B cell (primary cell): ENCODE results near the gene SEMA4D. TPM values are rescaled to one million over a fixed set of nuclear protein-coding genes. Genes with fewer than 3 reads are reported as not detected.

Source experiments
- ATAC-seq: fragments of 200-7000 bp; cut with Tn5 transposase; one replicate; pipeline ENCODE4 v1.10.0; 2021; ENCODE audit warnings: low read depth, mild to moderate bottlenecking, moderate number of reproducible peaks, moderate library complexity
- CTCF ChIA-PET: fragments of 350-600 bp; sonication (Branson Sonifier 250); formaldehyde crosslinking; loops from one replicate; lab custom pipeline; 2021; ENCODE audit warnings: antibody characterized with exemption, inconsistent platforms; lab: Charles Lee
- POLR2A ChIA-PET: fragments of 350-600 bp; sonication (Branson Sonifier 250); formaldehyde crosslinking; loops from one replicate; lab custom pipeline; 2021; ENCODE audit warnings: antibody characterized with exemption; lab: Charles Lee
- DNase-seq: peaks from one replicate; pipeline ENCODE4 v3.0.0; 2013
- H2AFZ ChIP-seq: 2 replicates; pipeline ENCODE4 v1.6.1; 2012; ENCODE audit warnings: mild to moderate bottlenecking, low read depth, low read length; ENCODE audit not compliant: insufficient read depth, poor library complexity, severe bottlenecking
- H3K27ac ChIP-seq, 2 donors: 1 replicate in 1 of 2; 2 replicates in 1 of 2; pipeline ENCODE4 v1.5.1; 2012 to 2013; ENCODE audit warnings: low read length in 2 of 2, mild to moderate bottlenecking in 2 of 2, moderate library complexity in 1 of 2
- H3K27me3 ChIP-seq, 4 experiments: fragments of 200-600 bp in 1 of 4; sonication (generic) in 1 of 4; replicated peaks in 1 of 4; 1 replicate in 2 of 4; 2 replicates in 2 of 4; pipeline versions ENCODE4 v1.6.1 to v1.7.0; 2013 to 2016; ENCODE audit warnings: low read length in 3 of 4, mild to moderate bottlenecking in 2 of 4, mixed read lengths in 1 of 4, moderate library complexity in 1 of 4; ENCODE audit not compliant: insufficient read depth in 4 of 4, control insufficient read depth in 3 of 4; ENCODE audit errors: control extremely low read depth in 1 of 4
- H3K36me3 ChIP-seq, 2 experiments: replicated peaks in 1 of 2; 1 replicate in 1 of 2; 2 replicates in 1 of 2; pipeline versions ENCODE4 v1.6.1 to v1.7.1; 2013; ENCODE audit warnings: low read length in 1 of 2; ENCODE audit not compliant: insufficient read depth in 2 of 2, control insufficient read depth in 1 of 2; ENCODE audit errors: control extremely low read depth in 1 of 2, extremely low read depth in 1 of 2
- H3K4me1 ChIP-seq, 2 donors: fragments of 200-600 bp in 1 of 2; sonication (generic) in 1 of 2; 1 replicate in 1 of 2; 2 replicates in 1 of 2; pipeline versions ENCODE4 v1.5.1 to v1.6.1; 2013 to 2017; ENCODE audit warnings: low read length in 2 of 2; ENCODE audit not compliant: control insufficient read depth in 2 of 2, insufficient read depth in 2 of 2
- H3K4me2 ChIP-seq: replicated peaks from 2 replicates; pipeline ENCODE3; 2012; ENCODE audit warnings: mild to moderate bottlenecking, low read depth, low read length; ENCODE audit not compliant: poor library complexity, severe bottlenecking
- H3K4me3 ChIP-seq, 5 experiments: fragments of 200-600 bp in 1 of 5; sonication (generic) in 1 of 5; 1 replicate in 3 of 5; 2 replicates in 2 of 5; pipeline versions ENCODE4 v1.5.1 to v1.7.0; 2011 to 2016; ENCODE audit warnings: low read length in 4 of 5, mild to moderate bottlenecking in 4 of 5, low read depth in 2 of 5, control low read depth in 1 of 5, moderate library complexity in 1 of 5; ENCODE audit not compliant: insufficient read depth in 1 of 5; ENCODE audit errors: control extremely low read depth in 1 of 5, extremely low read depth in 1 of 5
- H3K79me2 ChIP-seq: fragments of 200-600 bp; sonication (generic); one replicate; pipeline ENCODE4 v1.6.0; 2016; ENCODE audit warnings: low read length; ENCODE audit not compliant: control insufficient read depth, insufficient read depth
- H3K9ac ChIP-seq: fragments of 200-600 bp; sonication (generic); 2 replicates; pipeline ENCODE4 v1.6.1; 2017; ENCODE audit warnings: mild to moderate bottlenecking, low read length, moderate library complexity
- H3K9me3 ChIP-seq, 3 donors: one replicate each; pipeline versions ENCODE4 v1.6.1 to v1.7.1; 2013; ENCODE audit warnings: low read length in 2 of 3; ENCODE audit not compliant: control insufficient read depth in 2 of 3, insufficient read depth in 1 of 3; ENCODE audit errors: control extremely low read depth in 1 of 3
- H4K20me1 ChIP-seq: 2 replicates; pipeline ENCODE4 v1.6.0; 2012; ENCODE audit warnings: mild to moderate bottlenecking, low read length; ENCODE audit not compliant: insufficient read depth, control insufficient read depth, poor library complexity, severe bottlenecking
- H3K27ac Mint-ChIP-seq: one replicate; pipeline ENCODE4 v1.8.0; 2021; ENCODE audit warnings: mixed read lengths
- H3K27me3 Mint-ChIP-seq: one replicate; pipeline ENCODE4 v1.8.0; 2021; ENCODE audit warnings: mixed read lengths
- H3K4me1 Mint-ChIP-seq: one replicate; pipeline ENCODE4 v1.8.0; 2021; ENCODE audit warnings: mixed read lengths
- H3K4me3 Mint-ChIP-seq: one replicate; pipeline ENCODE4 v1.8.0; 2021; ENCODE audit warnings: mixed read lengths
- H3K9me3 Mint-ChIP-seq: one replicate; pipeline ENCODE4 v1.8.0; 2022; ENCODE audit warnings: mixed read lengths; ENCODE audit not compliant: insufficient read depth
- EZH2 ChIP-seq: IDR thresholded peaks from 2 replicates; pipeline ENCODE4 v1.6.1; 2012; ENCODE audit warnings: borderline replicate concordance, low read depth, mild to moderate bottlenecking, moderate library complexity, low read length; ENCODE audit not compliant: insufficient read depth, poor library complexity, severe bottlenecking
- WGBS: methylation state at CpG from one replicate; pipeline ENCODE4 v1.1.5; 2013; ENCODE audit warnings: missing lambda C conversion rate; ENCODE audit not compliant: insufficient coverage; 5-methylcytosine and 5-hydroxymethylcytosine counted together
- intact Hi-C: fragments of 100-400 bp; cut with micrococcal nuclease; formaldehyde crosslinking; loops from one replicate; pipeline ENCODE4 v1.10.0; 2022
- polyA plus RNA-seq: library from polyadenylated mRNA; depleted of rRNA; stranded (reverse); fragments of >200 nt; gene quantifications from 2 replicates; pipeline ENCODE4 v1.2.3, GENCODE V29; 2012
- total RNA-seq, 2 donors: library from RNA; stranded (reverse); fragments of 120-200 nt in 1 of 2; gene quantifications; 1 replicate in 1 of 2; 2 replicates in 1 of 2; pipeline versions ENCODE4 v1.2.3 to v1.2.4, GENCODE V29; 2013 to 2022
- TF ChIP-seq, protein P1 (sequence below): fragments of 200-600 bp; IDR thresholded peaks from one replicate; pipeline ENCODE4 v1.8.0; 2022; ENCODE audit warnings: antibody characterized with exemption, mild to moderate bottlenecking

SEMA4D gene
- total and polyA plus RNA-seq, 2 donors (not counting 1 experiment from before 2014, with no cell fraction given), result 53.6 to 231 TPM

DNA sequence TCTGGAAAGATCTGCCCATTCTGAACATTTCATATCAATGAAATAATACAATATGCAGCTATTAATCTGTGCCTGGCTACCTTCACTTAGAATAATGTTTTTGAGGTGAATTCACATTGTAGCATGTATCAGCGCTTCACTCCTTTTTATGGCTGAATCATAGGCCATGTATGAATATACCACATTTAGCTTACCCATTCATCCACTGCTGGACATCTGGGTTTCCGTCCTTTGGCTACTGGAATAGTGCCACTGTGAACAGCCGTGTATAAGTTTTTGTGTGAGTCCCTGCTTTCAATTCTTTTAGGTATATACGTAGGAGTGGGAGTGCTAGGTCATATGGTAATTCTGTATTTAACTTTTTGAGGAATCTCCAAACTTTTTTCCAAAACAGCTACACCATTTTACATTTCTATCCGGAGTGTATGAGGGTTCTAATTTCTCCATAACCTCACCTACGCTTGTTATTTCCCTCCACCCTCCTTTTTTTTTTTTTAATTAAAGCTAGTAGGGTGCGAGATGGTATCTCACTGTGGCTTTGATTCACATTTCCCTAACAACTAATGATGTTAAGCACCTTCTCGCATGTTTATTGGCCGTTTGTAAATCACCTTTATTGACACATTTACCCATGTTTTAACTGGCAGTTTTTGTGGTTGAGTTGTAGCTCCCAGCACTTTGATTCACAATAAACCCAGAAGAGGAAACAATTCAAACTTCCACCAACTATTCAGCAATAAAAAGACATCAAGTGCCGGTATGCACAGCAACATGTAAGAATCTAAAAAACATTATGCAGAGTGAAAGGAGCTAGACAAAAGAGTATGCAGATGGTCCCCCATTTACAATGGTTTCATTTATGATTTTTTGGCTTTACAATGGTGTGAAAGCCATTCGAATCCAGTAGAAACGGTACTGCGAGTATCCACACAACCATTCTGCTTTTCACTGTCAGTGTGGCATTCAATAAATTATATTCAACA is 8.1 kb downstream of the SEMA4D start:
- peaks cover 0 to 4% (median 0%) of the 10 kb centered on the region in 3 donors for H3K9me3 ChIP-seq
- intact Hi-C loops, result loop anchor here (1.0 kb wide), 1 partner anchor 8 kb away; the partner anchor contains the start of gene SEMA4D
- Mint-ChIP-seq H3K9me3 (no peaks in the 10 kb centered on the region), H3K27ac (peak overlapping the region; percentile 68), H3K4me3 (peak overlapping the region; percentile 60), H3K27me3 (no peaks in the 10 kb centered on the region), H3K4me1 (peaks cover 86% of the 10 kb centered on the region)
- no peaks in the 10 kb centered on the region for H3K27me3 ChIP-seq
- no peak overlapping the region for H3K4me3 ChIP-seq
- DNase-seq (peak; percentile 73), ATAC-seq (peak; percentile 56)
- POLR2A ChIA-PET, result interaction anchor here (0.7 to 1.8 kb wide), 4 partner anchors 18 to 60 kb away, joined by 3 to 5 read pairs (median 4); no protein-coding TSS in a partner anchor
- peaks cover 13% of the 10 kb centered on the region for H4K20me1 ChIP-seq
- TF ChIP-seq, protein P1, sequence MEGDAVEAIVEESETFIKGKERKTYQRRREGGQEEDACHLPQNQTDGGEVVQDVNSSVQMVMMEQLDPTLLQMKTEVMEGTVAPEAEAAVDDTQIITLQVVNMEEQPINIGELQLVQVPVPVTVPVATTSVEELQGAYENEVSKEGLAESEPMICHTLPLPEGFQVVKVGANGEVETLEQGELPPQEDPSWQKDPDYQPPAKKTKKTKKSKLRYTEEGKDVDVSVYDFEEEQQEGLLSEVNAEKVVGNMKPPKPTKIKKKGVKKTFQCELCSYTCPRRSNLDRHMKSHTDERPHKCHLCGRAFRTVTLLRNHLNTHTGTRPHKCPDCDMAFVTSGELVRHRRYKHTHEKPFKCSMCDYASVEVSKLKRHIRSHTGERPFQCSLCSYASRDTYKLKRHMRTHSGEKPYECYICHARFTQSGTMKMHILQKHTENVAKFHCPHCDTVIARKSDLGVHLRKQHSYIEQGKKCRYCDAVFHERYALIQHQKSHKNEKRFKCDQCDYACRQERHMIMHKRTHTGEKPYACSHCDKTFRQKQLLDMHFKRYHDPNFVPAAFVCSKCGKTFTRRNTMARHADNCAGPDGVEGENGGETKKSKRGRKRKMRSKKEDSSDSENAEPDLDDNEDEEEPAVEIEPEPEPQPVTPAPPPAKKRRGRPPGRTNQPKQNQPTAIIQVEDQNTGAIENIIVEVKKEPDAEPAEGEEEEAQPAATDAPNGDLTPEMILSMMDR, result no peak
- no peak for TF ChIP-seq EZH2
- H3K9ac ChIP-seq, result no peak overlapping the region
- H3K4me2 ChIP-seq, result peak overlapping the region; percentile 44
- no peak overlapping the region for H2AFZ ChIP-seq
- CTCF ChIA-PET, result interaction anchor here (1.2 to 6.7 kb wide), 6 partner anchors 9 to 60 kb away, joined by 3 to 45 read pairs (median 6); partner anchors contain the start of gene SEMA4D
- H3K27ac ChIP-seq, result peak overlapping the region; percentile 48 to 69
- WGBS, result no CpG with 5 or more reads among the region's 13 CpGs
- H3K79me2 ChIP-seq, result peaks cover 92% of the 10 kb centered on the region
- H3K4me1 ChIP-seq, result peaks cover 55 to 59% of the 10 kb centered on the region in 2 donors
- H3K36me3 ChIP-seq, result peaks cover 0 to 3% of the 10 kb centered on the region in 2 experiments
